PFSK-1 (cell line): ENCODE results near the gene NKX1-2.
A peak's percentile ranks its signal among the peaks of the same experiment; 100 is the strongest.

Experiments used
- FOXP2 ChIP-seq: optimal IDR thresholded peaks from 2 replicates; pipeline ENCODE3; 2011; ENCODE audit warnings: borderline replicate concordance, control low read depth, inconsistent platforms; ENCODE audit not compliant: insufficient read depth; ENCODE audit errors: extremely low read length, extremely low read depth
- POLR2AphosphoS5 ChIP-seq: IDR thresholded peaks from 2 replicates; pipeline ENCODE4 v1.6.1; 2012; ENCODE audit warnings: low read depth, mild to moderate bottlenecking, control low read depth, low read length, moderate library complexity
- SIN3A ChIP-seq: IDR thresholded peaks from 2 replicates; pipeline ENCODE4 v1.6.1; 2012; ENCODE audit warnings: mild to moderate bottlenecking, low read length, moderate library complexity, borderline replicate concordance; ENCODE audit not compliant: insufficient read depth
- TAF1 ChIP-seq: IDR thresholded peaks from 2 replicates; pipeline ENCODE4 v1.6.1; 2012; ENCODE audit warnings: low read length, control low read depth, borderline replicate concordance; ENCODE audit not compliant: insufficient read depth
- TF ChIP-seq, protein P1 (sequence below), 2 experiments: IDR thresholded peaks; 2 replicates each; pipeline versions ENCODE4 v1.6.1 to v1.8.0; 2011 to 2012; ENCODE audit warnings: low read depth in 2 of 2, low read length in 2 of 2, control low read depth in 1 of 2, inconsistent platforms in 1 of 2, mild to moderate bottlenecking in 1 of 2, moderate library complexity in 1 of 2; ENCODE audit not compliant: insufficient read depth in 1 of 2

The NKX1-2 gene

DNA sequence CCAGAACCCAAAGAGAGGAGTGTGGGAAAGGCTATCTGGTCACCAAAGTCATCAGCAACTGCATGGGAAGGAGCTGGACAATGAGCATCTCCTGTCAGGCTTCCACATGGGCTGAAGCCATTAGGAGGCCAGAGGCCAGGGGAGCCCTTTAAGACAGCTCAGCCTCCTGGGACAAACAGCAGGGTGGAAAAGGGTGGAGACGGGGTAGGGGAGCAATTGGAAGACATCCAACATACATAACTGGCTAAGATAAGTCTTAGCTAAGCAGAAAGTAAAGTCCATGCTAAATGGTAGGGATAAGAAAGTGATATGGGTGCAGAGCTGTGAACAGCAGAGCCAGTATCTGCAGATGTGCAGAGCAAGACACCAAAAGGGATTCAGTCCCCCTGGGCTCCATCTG is 29.6 kb downstream of the NKX1-2 start:
- no peak for TF ChIP-seq TAF1
- TF ChIP-seq, protein P1, sequence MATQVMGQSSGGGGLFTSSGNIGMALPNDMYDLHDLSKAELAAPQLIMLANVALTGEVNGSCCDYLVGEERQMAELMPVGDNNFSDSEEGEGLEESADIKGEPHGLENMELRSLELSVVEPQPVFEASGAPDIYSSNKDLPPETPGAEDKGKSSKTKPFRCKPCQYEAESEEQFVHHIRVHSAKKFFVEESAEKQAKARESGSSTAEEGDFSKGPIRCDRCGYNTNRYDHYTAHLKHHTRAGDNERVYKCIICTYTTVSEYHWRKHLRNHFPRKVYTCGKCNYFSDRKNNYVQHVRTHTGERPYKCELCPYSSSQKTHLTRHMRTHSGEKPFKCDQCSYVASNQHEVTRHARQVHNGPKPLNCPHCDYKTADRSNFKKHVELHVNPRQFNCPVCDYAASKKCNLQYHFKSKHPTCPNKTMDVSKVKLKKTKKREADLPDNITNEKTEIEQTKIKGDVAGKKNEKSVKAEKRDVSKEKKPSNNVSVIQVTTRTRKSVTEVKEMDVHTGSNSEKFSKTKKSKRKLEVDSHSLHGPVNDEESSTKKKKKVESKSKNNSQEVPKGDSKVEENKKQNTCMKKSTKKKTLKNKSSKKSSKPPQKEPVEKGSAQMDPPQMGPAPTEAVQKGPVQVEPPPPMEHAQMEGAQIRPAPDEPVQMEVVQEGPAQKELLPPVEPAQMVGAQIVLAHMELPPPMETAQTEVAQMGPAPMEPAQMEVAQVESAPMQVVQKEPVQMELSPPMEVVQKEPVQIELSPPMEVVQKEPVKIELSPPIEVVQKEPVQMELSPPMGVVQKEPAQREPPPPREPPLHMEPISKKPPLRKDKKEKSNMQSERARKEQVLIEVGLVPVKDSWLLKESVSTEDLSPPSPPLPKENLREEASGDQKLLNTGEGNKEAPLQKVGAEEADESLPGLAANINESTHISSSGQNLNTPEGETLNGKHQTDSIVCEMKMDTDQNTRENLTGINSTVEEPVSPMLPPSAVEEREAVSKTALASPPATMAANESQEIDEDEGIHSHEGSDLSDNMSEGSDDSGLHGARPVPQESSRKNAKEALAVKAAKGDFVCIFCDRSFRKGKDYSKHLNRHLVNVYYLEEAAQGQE (IDR thresholded peaks at IDR 0.05; ENCODE audit: insufficient read depth in 1 of 2, low read depth in 2 of 2, low read length in 2 of 2), result no peak
- no peak for TF ChIP-seq SIN3A
- TF ChIP-seq FOXP2, result no peak
- TF ChIP-seq POLR2AphosphoS5, result no peak

GRCh38 chr10:124419635-124420034 is 30.2 kb downstream of the NKX1-2 start:
- TF ChIP-seq, protein P1 (IDR thresholded peaks at IDR 0.05; ENCODE audit: insufficient read depth in 1 of 2, low read depth in 2 of 2, low read length in 2 of 2), result no peak
- TF ChIP-seq POLR2AphosphoS5 (no peak), TAF1 (no peak), SIN3A (no peak), FOXP2 (no peak)

DNA sequence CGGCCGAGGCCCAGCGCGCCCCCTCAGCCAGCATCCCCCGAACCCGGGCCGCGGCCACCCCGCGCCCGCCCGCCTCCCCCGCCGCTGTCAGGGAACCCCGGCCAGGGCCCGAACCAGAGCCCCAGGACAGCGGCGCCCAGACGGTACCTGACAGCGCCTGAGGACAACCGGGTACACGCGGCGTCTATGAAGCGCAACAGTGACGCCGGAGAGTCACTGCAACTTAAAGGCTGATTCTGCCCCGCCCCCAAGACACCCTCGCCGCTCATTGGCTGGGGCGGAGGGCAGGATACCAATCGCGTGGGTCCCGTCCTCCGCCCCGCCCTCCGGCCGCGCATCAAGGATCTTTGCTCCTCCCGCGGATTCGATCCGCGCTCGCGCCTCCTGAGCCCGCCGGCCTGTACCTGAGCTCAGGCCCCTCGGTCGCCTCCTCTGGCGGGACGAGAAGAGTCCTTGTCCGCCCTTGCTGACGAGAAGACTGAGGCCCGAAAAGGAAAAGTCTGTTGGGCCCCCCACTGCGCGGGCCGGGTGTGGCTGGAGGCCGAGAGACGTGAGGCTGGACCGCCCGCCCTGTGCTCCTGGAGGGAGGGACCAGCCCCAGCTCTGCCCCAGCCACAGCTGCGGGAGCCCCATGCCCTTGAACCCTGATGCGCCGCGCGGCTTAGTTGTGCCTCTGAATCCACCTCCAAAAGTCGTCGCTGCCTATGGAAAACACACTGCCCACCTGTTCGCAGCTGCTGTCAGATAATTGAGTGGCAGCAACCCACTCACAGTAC is 30.9 kb downstream of the NKX1-2 start, which contains the start of gene OAT:
Gene OAT, minus strand, starts transcription at position 198 of the 776 bp plus-strand sequence. CDS start 6,752 bp downstream, outside the sequence.
- TF ChIP-seq TAF1, result peak; percentile 70; the same call in 1 of the 2 replicates
- TF ChIP-seq SIN3A, result no peak
- TF ChIP-seq, protein P1 (IDR thresholded peaks at IDR 0.05; ENCODE audit: insufficient read depth in 1 of 2, low read depth in 2 of 2, low read length in 2 of 2), result no peak
- peak; percentile 39 for TF ChIP-seq FOXP2
- peak; percentile 90 for TF ChIP-seq POLR2AphosphoS5

DNA sequence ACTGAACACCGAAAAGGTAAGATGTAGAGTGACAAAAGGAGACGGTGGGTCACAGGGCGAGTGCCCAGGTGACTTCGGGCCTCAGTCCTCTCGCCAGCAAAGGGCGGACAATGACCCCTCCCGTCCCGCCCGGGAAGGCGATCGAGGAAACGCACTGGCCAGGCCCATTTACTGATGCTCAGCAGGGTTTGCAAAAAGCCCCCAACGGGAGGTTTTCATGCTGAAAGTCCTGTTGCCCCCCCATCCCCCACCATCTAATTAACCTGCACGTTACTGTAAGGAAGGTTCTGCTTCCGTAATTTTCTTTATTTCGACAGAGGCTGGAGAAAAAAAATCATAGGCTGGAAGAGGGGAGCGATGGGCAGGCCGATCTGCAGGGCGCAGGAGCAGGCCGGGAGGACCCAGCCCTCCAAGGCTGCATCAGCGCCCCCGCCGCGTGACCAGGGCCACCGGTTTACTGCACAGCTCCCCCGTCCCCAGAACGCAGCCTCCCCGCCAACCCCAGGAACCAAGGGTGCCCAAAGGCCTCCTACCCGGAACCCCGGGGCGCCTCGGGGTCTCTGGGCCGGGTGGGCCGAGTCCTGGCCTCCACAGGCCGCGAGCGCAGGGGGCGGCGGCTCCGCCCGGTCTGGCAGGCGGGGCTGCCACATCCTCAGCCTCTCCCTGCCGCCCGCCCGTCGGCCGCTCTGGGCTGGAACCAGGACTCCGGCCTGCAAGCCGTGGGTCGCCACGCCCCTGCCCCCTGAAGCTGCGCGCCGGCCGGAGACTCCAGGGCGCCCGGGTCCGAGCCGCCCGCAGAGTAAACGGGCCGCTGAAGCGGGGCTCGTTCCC is 31.7 kb downstream of the NKX1-2 start:
- TF ChIP-seq SIN3A, result peak; percentile 55; the same call in 1 of the 2 replicates
- TF ChIP-seq, protein P1 (IDR thresholded peaks at IDR 0.05; ENCODE audit: insufficient read depth in 1 of 2, low read depth in 2 of 2, low read length in 2 of 2), result no peak
